GM12892 (cell line): ENCODE data around the gene RAB31.

Source experiments
- POLR2A ChIP-seq: IDR thresholded peaks from 2 replicates; pipeline ENCODE4 v1.6.1; 2011; ENCODE audit warnings: low read depth, low read length, control low read depth
- POLR2AphosphoS5 ChIP-seq: IDR thresholded peaks from 2 replicates; pipeline ENCODE4 v1.6.1; 2011; ENCODE audit warnings: low read depth, low read length, control low read depth

GRCh38 chr18:9701609-9702349, 6.3 kb upstream of the RAB31 start:
- TF ChIP-seq POLR2A (no peak), POLR2AphosphoS5 (no peak)
